GM19468 (cell line): ENCODE results near the gene ZMIZ2.
"Not testable (repeated sequence)": the region's sequence is repeated elsewhere in the genome, so short reads cannot be mapped to it uniquely, and the experiment has no call there.

Experiments used
- ATAC-seq: cut with Tn5 transposase; IDR thresholded peaks from one replicate; pipeline ENCODE4 v1.9.1; 2021; ENCODE audit warnings: mild to moderate bottlenecking, moderate library complexity, moderate number of reproducible peaks; ENCODE audit not compliant: unreplicated experiment; ENCODE audit errors: extremely low read depth

The ZMIZ2 gene

GRCh38 chr7:44768628-44769371, 20.2 kb downstream of the ZMIZ2 start:
- ATAC-seq, result no peak

- ATAC-seq, result no peak
These were observed 20.7 kb downstream of the ZMIZ2 start for GRCh38 chr7:44769376-44769775.

GRCh38 chr7:44769776-44770294, 21.2 kb downstream of the ZMIZ2 start:
- ATAC-seq, result peak; percentile 84

GRCh38 chr7:44771358-44771757, 22.7 kb downstream of the ZMIZ2 start:
- ATAC-seq, result no peak

- no peak for ATAC-seq
These were observed 23.8 kb downstream of the ZMIZ2 start for GRCh38 chr7:44772440-44772839.

GRCh38 chr7:44772867-44773266, 24.2 kb downstream of the ZMIZ2 start:
- no peak for ATAC-seq

GRCh38 chr7:44774486-44774885, 25.8 kb downstream of the ZMIZ2 start:
- not testable (repeated sequence) for ATAC-seq

- no peak for ATAC-seq
These were observed 26.9 kb downstream of the ZMIZ2 start for GRCh38 chr7:44775383-44776107.

GRCh38 chr7:44776211-44776610, 27.6 kb downstream of the ZMIZ2 start:
- no peak for ATAC-seq

GRCh38 chr7:44782460-44782859, 33.8 kb downstream of the ZMIZ2 start:
- no peak for ATAC-seq

- ATAC-seq, result no peak
These were observed 34.8 kb downstream of the ZMIZ2 start for GRCh38 chr7:44783407-44783806.

GRCh38 chr7:44784364-44784763, 35.7 kb downstream of the ZMIZ2 start:
- ATAC-seq, result no peak

- ATAC-seq, result not testable (repeated sequence)
These were observed 36.6 kb downstream of the ZMIZ2 start for GRCh38 chr7:44785218-44785617.

- ATAC-seq, result no peak
These were observed 38.4 kb downstream of the ZMIZ2 start for GRCh38 chr7:44787041-44787440.

- no peak for ATAC-seq
These were observed 39.1 kb downstream of the ZMIZ2 start for GRCh38 chr7:44787762-44788161.

- no peak for ATAC-seq
These were observed 41.3 kb downstream of the ZMIZ2 start for GRCh38 chr7:44789990-44790389.

GRCh38 chr7:44791278-44792219, 42.9 kb downstream of the ZMIZ2 start:
- no peak for ATAC-seq

- no peak for ATAC-seq
These were observed 45.3 kb downstream of the ZMIZ2 start for GRCh38 chr7:44793919-44794318.

- no peak for ATAC-seq
These were observed 45.7 kb downstream of the ZMIZ2 start for GRCh38 chr7:44794331-44794730.

GRCh38 chr7:44796034-44796503, 47.4 kb downstream of the ZMIZ2 start:
- ATAC-seq, result no peak
